Trophoblast cell (in vitro differentiated cells and primary cell): Measurements from ENCODE around the gene NBPF1.
"Not testable (repeated sequence)": the region's sequence is repeated elsewhere in the genome, so short reads cannot be mapped to it uniquely, and the experiment has no call there.

Source experiments
- DNase-seq, 2 donors: peaks; one replicate each; pipeline ENCODE4 v3.0.0-alpha.2; 2016
- H2AFZ ChIP-seq: 2 replicates; pipeline ENCODE4 v1.6.1; 2013; ENCODE audit warnings: low read length, moderate library complexity, mild to moderate bottlenecking; ENCODE audit not compliant: insufficient read depth, poor library complexity
- H2AK5ac ChIP-seq: 2 replicates; pipeline ENCODE4 v1.6.1; 2013; ENCODE audit warnings: mild to moderate bottlenecking, low read length
- H2BK120ac ChIP-seq: 2 replicates; pipeline ENCODE4 v1.6.1; 2013; ENCODE audit warnings: low read length, mild to moderate bottlenecking, moderate library complexity; ENCODE audit not compliant: insufficient read depth, poor library complexity
- H2BK12ac ChIP-seq: 2 replicates; pipeline ENCODE4 v1.6.1; 2013; ENCODE audit warnings: mild to moderate bottlenecking, low read length, moderate library complexity
- H2BK5ac ChIP-seq: 2 replicates; pipeline ENCODE4 v1.6.1; 2013; ENCODE audit warnings: low read length, low read depth, moderate library complexity, mild to moderate bottlenecking; ENCODE audit not compliant: poor library complexity
- H3K14ac ChIP-seq: 2 replicates; pipeline ENCODE4 v1.6.1; 2013; ENCODE audit warnings: mild to moderate bottlenecking, low read length
- H3K18ac ChIP-seq: 2 replicates; pipeline ENCODE4 v1.6.1; 2013; ENCODE audit warnings: mild to moderate bottlenecking, low read length
- H3K23ac ChIP-seq: 2 replicates; pipeline ENCODE4 v1.6.1; 2013; ENCODE audit warnings: low read length
- H3K27ac ChIP-seq: 2 replicates; pipeline ENCODE4 v1.5.1; 2013; ENCODE audit warnings: low read depth, mild to moderate bottlenecking, inconsistent platforms, low read length, moderate library complexity
- H3K27me3 ChIP-seq: 2 replicates; pipeline ENCODE4 v1.6.1; 2013; ENCODE audit warnings: inconsistent platforms, mild to moderate bottlenecking, low read length, moderate library complexity; ENCODE audit not compliant: insufficient read depth
- H3K36me3 ChIP-seq, 2 experiments: 1 replicate in 1 of 2; 2 replicates in 1 of 2; pipeline ENCODE4 v1.6.1; 2013; ENCODE audit warnings: low read length in 2 of 2, mild to moderate bottlenecking in 2 of 2, moderate library complexity in 1 of 2; ENCODE audit not compliant: insufficient read depth in 2 of 2, control insufficient read depth in 1 of 2
- H3K4ac ChIP-seq: 2 replicates; pipeline ENCODE4 v1.6.1; 2013; ENCODE audit warnings: low read depth, mild to moderate bottlenecking, low read length, moderate library complexity
- H3K4me1 ChIP-seq, 2 experiments: 1 replicate in 1 of 2; 2 replicates in 1 of 2; pipeline ENCODE4 v1.6.1; 2013; ENCODE audit warnings: low read length in 2 of 2, mild to moderate bottlenecking in 2 of 2, moderate library complexity in 1 of 2; ENCODE audit not compliant: insufficient read depth in 2 of 2, control insufficient read depth in 1 of 2
- H3K4me2 ChIP-seq: 2 replicates; pipeline ENCODE4 v1.6.1; 2013; ENCODE audit warnings: inconsistent platforms, mild to moderate bottlenecking, low read length, moderate library complexity
- H3K4me3 ChIP-seq: 2 replicates; pipeline ENCODE4 v1.5.1; 2013; ENCODE audit warnings: mild to moderate bottlenecking, low read depth, low read length, inconsistent platforms
- H3K79me1 ChIP-seq: one replicate; pipeline ENCODE4 v1.6.1; 2013; ENCODE audit warnings: low read length
- H3K79me2 ChIP-seq: 2 replicates; pipeline ENCODE4 v1.6.1; 2013; ENCODE audit warnings: low read length, mild to moderate bottlenecking; ENCODE audit not compliant: control insufficient read depth, insufficient read depth, poor library complexity
- H3K9ac ChIP-seq: 2 replicates; pipeline ENCODE4 v1.6.1; 2013; ENCODE audit warnings: mild to moderate bottlenecking, low read length
- H3K9me3 ChIP-seq: 2 replicates; pipeline ENCODE4 v1.6.1; 2013; ENCODE audit warnings: low read depth, mild to moderate bottlenecking, control low read depth, inconsistent platforms, low read length; ENCODE audit not compliant: insufficient read depth
- H4K12ac ChIP-seq: 2 replicates; pipeline ENCODE4 v1.6.1; 2013; ENCODE audit warnings: low read depth, mild to moderate bottlenecking, low read length, moderate library complexity
- H4K8ac ChIP-seq: 2 replicates; pipeline ENCODE4 v1.6.1; 2013; ENCODE audit warnings: low read depth, mild to moderate bottlenecking, low read length, moderate library complexity
- H4K91ac ChIP-seq: one replicate; pipeline ENCODE4 v1.6.1; 2013; ENCODE audit warnings: low read depth, mild to moderate bottlenecking, low read length, moderate library complexity
- WGBS: extraction: QIAGEN DNeasy Blood & Tissue Kit; methylation state at CpG from one replicate; pipeline ENCODE4 v1.1.7; 2013; ENCODE audit warnings: missing lambda C conversion rate; ENCODE audit not compliant: insufficient read length, insufficient coverage; ENCODE audit errors: extremely low coverage; 5-methylcytosine and 5-hydroxymethylcytosine counted together

Gene NBPF1

GRCh38 chr1:16643001-16643411 lies 29.6 kb upstream of the NBPF1 start:
- not testable (repeated sequence) for H3K14ac ChIP-seq, H3K27ac ChIP-seq, H3K4me2 ChIP-seq, H2AFZ ChIP-seq, H2BK5ac ChIP-seq, H3K9ac ChIP-seq, H3K23ac ChIP-seq, H4K91ac ChIP-seq, H2BK120ac ChIP-seq, H3K79me1 ChIP-seq, H3K9me3 ChIP-seq, H4K12ac ChIP-seq, H2AK5ac ChIP-seq, H4K8ac ChIP-seq, H3K4ac ChIP-seq, H3K27me3 ChIP-seq, H2BK12ac ChIP-seq, DNase-seq, H3K79me2 ChIP-seq, H3K36me3 ChIP-seq
- Histone ChIP-seq H3K18ac (peak overlapping the region; percentile 3), H3K4me1 (peaks cover 13 to 15% of the 10 kb centered on the region in 2 experiments), H3K4me3 (peak overlapping the region; percentile 2)
- WGBS = no CpG with 5 or more reads among the region's 4 CpGs

- not testable (repeated sequence) for H3K27ac ChIP-seq, H3K9me3 ChIP-seq, H3K14ac ChIP-seq, H2AFZ ChIP-seq, H2BK5ac ChIP-seq, H3K4ac ChIP-seq, H4K91ac ChIP-seq, H3K18ac ChIP-seq, DNase-seq, H3K79me2 ChIP-seq, H4K12ac ChIP-seq, H4K8ac ChIP-seq, H3K4me2 ChIP-seq, H2BK120ac ChIP-seq, H3K79me1 ChIP-seq, H3K36me3 ChIP-seq, H3K4me3 ChIP-seq, H2AK5ac ChIP-seq, H3K9ac ChIP-seq, H3K27me3 ChIP-seq, H2BK12ac ChIP-seq, H3K23ac ChIP-seq
- no CpG with 5 or more reads among the region's 9 CpGs for WGBS
- H3K4me1 ChIP-seq = peaks cover 13 to 15% of the 10 kb centered on the region in 2 experiments
These were observed 28.9 kb upstream of the NBPF1 start for GRCh38 chr1:16642025-16642966.

GRCh38 chr1:16641159-16641975 lies 28.0 kb upstream of the NBPF1 start:
- H3K4me1 ChIP-seq = peaks cover 13 to 15% of the 10 kb centered on the region in 2 experiments
- not testable (repeated sequence) for H4K91ac ChIP-seq, H3K36me3 ChIP-seq, H4K8ac ChIP-seq, H3K4me2 ChIP-seq, H2AK5ac ChIP-seq, H2AFZ ChIP-seq, H3K9me3 ChIP-seq, H3K14ac ChIP-seq, H3K4me3 ChIP-seq, H3K9ac ChIP-seq, H4K12ac ChIP-seq, H3K4ac ChIP-seq, H3K18ac ChIP-seq, H2BK5ac ChIP-seq, H2BK12ac ChIP-seq, DNase-seq, H3K79me2 ChIP-seq, H3K23ac ChIP-seq, H2BK120ac ChIP-seq, H3K79me1 ChIP-seq, H3K27me3 ChIP-seq, H3K27ac ChIP-seq
- WGBS = no CpG with 5 or more reads among the region's 8 CpGs

DNA sequence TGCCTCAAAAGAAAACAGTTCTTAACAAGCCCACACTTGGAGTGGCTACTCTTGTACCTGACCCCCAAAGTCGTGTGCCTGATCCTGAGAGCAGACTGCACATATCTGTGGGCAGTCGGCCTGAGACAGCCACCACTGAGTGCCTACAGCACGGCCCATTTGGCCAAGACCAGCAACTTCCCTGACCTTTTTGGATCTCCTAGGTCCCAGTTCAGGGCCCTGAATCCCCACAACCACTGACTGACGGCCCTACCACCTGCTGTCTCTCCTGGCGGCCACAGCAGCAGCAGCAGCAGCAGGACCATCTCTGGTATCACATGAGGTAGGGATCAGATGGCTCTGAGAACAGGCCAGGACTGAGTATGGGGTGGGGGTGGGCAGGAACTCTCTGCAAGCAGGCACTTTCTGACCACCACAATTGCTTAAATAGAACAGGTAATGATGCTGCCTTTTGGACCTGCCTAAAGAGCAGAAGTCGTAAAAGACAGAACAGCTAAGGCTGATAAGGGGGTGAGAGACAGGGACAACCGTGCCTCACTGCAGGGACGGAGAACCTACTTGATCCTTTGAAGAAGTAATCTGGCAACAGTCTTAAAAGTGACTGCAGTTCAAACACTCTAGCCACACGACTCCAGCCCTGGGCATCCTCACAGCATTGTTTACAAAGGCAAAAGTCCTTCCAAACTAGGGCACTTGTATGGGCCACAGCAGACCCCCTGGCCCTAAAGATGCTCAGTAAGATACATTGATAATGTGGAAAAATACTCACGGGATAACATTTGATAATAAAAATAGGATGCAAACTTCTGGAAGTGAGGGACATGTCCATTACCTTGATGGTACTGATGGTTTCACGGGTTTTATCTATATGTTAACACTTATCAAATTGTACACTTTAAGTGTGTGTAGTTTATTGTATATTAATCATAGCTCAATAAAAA lies 26.0 kb upstream of the NBPF1 start:
- H3K4me3 ChIP-seq, H4K12ac ChIP-seq, H3K27me3 ChIP-seq, H3K4me2 ChIP-seq, H3K36me3 ChIP-seq, H3K79me1 ChIP-seq, H4K8ac ChIP-seq, H3K9ac ChIP-seq, H3K9me3 ChIP-seq, H3K79me2 ChIP-seq, H2AFZ ChIP-seq, H3K18ac ChIP-seq, DNase-seq, H4K91ac ChIP-seq, H3K4ac ChIP-seq, H2AK5ac ChIP-seq, H2BK12ac ChIP-seq, H3K14ac ChIP-seq, H3K23ac ChIP-seq, H2BK120ac ChIP-seq, H2BK5ac ChIP-seq, H3K4me1 ChIP-seq, H3K27ac ChIP-seq: not testable (repeated sequence)
- no CpG with 5 or more reads among the region's 11 CpGs for whole genome bisulfite sequencing
